ENCODE measurements around the gene ZC3H12C. TPM values are rescaled to one million over a fixed set of nuclear protein-coding genes. Genes with fewer than 3 reads are reported as not detected.
A peak's percentile ranks its signal among the peaks of the same experiment; 100 is the strongest.
"Not testable (repeated sequence)": the region's sequence is repeated elsewhere in the genome, so short reads cannot be mapped to it uniquely, and the experiment has no call there.

Gene ZC3H12C
- total and polyA plus RNA-seq, 8 donors: 1.5 to 9.5 (median 4.1) TPM

DNA sequence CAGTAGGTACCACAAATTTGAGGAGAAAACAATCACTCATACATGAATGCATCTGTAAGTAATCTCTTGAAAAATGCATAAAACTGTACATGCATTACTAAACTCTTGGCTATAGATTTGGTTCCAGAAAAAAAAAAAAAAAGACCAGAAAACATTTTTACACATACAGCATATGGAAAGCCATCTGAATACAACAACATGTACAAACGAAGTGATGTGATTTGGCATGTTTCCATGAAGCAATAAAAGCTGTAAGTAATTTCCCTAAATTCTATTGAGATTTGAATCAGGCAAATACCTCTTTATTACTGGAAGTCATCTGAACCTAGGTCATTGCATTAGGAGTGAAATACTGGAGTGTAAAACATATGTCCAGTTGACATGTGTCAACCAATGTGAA lies 31.9 kb upstream of the ZC3H12C start:
- no peak overlapping the region for H3K4me3 ChIP-seq
- no peak overlapping the region for H3K27ac ChIP-seq
- intact Hi-C loops (cut with DNase I): no loop called here
- FAIRE-seq (no peak), DNase-seq (no peak), ATAC-seq (no peak)
- H3K27me3 ChIP-seq: no peaks in the 10 kb centered on the region
- WGBS, 2 donors: 62 to 81% methylated on average over 1 of the region's 1 CpG
- peaks cover 0 to 2% (median 0%) of the 10 kb centered on the region in 3 donors for H3K4me1 ChIP-seq
- TF ChIP-seq, protein P1, sequence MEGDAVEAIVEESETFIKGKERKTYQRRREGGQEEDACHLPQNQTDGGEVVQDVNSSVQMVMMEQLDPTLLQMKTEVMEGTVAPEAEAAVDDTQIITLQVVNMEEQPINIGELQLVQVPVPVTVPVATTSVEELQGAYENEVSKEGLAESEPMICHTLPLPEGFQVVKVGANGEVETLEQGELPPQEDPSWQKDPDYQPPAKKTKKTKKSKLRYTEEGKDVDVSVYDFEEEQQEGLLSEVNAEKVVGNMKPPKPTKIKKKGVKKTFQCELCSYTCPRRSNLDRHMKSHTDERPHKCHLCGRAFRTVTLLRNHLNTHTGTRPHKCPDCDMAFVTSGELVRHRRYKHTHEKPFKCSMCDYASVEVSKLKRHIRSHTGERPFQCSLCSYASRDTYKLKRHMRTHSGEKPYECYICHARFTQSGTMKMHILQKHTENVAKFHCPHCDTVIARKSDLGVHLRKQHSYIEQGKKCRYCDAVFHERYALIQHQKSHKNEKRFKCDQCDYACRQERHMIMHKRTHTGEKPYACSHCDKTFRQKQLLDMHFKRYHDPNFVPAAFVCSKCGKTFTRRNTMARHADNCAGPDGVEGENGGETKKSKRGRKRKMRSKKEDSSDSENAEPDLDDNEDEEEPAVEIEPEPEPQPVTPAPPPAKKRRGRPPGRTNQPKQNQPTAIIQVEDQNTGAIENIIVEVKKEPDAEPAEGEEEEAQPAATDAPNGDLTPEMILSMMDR (IDR thresholded peaks at IDR 0.05): no peak
- H3K36me3 ChIP-seq: no peaks in the 10 kb centered on the region
- H3K9me3 ChIP-seq: no peaks in the 10 kb centered on the region

DNA sequence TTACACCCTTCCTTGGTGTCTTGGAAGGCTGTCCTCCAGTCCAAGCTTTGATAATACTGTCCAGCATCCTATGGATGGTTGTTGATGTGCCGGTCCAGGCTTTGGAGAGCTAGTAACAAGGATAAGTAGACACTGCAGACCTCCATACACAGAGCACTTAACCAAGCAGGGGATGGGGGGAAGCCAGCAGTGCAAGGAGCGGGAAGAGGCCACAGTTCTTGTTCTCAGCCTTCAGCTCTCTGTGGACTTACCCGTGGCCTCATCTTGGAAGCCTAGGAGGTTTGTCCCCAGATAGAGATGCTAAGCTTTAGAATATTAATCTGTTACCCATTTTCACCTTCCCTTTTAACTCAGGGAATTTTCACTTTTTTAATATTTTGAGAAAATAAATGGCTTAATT lies 30.9 kb upstream of the ZC3H12C start:
- no peak overlapping the region for H3K27ac ChIP-seq
- H3K36me3 ChIP-seq: no peaks in the 10 kb centered on the region
- intact Hi-C loops (cut with DNase I): no loop called here
- H3K9me3 ChIP-seq: no peaks in the 10 kb centered on the region
- peaks cover 0 to 2% (median 0%) of the 10 kb centered on the region in 3 donors for H3K4me1 ChIP-seq
- no peak overlapping the region for H3K4me3 ChIP-seq
- ATAC-seq: no peak
- TF ChIP-seq, protein P1 (IDR thresholded peaks at IDR 0.05): no peak
- H3K27me3 ChIP-seq: no peaks in the 10 kb centered on the region
- no peak for DNase-seq
- FAIRE-seq: no peak
- WGBS, 2 donors: 82 to 93% methylated on average over 3 of the region's 3 CpGs

DNA sequence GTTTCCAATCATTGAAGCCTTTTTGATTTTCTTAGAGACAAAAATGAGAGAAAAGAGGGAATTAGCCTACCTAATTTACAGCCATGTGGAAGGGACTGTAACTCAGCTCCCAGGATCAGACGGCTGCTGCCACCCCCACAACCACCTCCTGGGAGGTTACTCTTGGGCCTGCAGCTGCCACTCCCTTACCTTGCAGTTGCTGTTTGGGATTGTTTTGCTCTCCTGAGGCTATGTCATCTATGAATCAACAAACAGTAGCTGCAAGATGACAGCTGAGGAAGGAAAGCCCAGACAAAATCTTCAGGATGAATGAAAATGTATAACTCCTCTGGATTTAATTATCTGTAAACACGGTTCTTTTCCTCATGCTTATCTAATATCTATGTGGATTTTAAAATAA lies 28.0 kb upstream of the ZC3H12C start:
- H3K4me1 ChIP-seq: no peaks in the 10 kb centered on the region
- H3K27ac ChIP-seq: no peak overlapping the region
- H3K36me3 ChIP-seq: no peaks in the 10 kb centered on the region
- no peak for FAIRE-seq
- TF ChIP-seq, protein P1 (IDR thresholded peaks at IDR 0.05): no peak
- ATAC-seq: no peak
- H3K27me3 ChIP-seq: no peaks in the 10 kb centered on the region
- intact Hi-C loops (cut with DNase I): no loop called here
- no peak overlapping the region for H3K4me3 ChIP-seq
- DNase-seq: no peak
- WGBS, 2 donors: 58 to 65% methylated on average over 2 of the region's 2 CpGs
- H3K9me3 ChIP-seq: no peaks in the 10 kb centered on the region

DNA sequence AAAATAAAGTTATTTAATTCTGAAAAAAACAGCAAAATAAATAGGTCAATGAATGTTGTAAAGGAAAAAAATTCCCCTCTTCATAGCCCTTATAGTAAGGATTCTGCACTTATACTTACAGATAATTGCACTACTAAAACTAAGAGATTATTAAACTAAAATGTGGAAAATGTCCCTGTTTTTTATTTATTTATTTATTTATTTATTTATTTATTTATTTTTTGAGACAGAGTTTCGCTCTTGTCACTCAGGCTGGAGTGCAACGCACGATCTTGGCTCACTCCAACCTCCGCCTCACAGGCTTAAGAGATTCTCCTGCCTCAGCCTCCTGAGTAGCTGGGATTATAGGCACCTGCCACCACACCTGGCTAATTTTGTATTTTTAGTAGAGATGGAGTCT lies 25.2 kb upstream of the ZC3H12C start:
- 95 to 96% methylated on average over 4 of the region's 4 CpGs for WGBS, 2 donors
- not testable (repeated sequence) for H3K27ac ChIP-seq

DNA sequence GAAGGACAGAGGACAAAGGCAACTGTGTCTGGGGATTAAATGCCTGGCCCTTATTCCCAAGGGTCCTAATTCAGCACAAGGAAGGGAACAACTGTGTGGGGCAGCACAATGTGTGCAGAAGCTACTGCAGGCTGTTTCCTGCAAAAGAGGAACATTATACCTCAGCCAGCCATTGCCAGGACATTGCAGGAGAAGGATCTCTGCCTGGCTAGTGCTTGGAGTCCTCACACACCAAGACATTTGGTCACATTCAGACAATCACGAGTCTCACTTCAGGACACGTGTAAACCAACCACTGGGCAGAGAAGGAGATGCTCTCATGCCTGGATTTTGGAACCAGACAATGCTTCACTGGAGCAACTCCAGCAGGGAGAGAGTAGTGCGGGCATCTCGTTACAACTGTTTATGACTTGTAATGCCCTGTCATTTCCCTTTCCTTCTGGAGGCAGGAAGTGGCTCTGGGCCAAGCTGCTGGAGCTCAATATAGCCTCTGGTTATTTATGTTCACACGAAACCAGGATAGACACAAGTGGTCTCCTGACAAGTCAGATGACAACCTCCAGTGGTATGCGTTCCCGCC lies 23.9 kb upstream of the ZC3H12C start:
- Histone ChIP-seq H3K4me3 (no peak overlapping the region), H3K27ac (peak overlapping the region in 1 of 4 donors; percentile 6), H3K27me3 (no peaks in the 10 kb centered on the region), H3K9me3 (no peaks in the 10 kb centered on the region), H3K4me1 (no peaks in the 10 kb centered on the region), H3K36me3 (no peaks in the 10 kb centered on the region)
- ATAC-seq (peak in 2 of 4 donors; percentile 52 to 70), DNase-seq (peak in 1 of 6 donors; percentile 35), FAIRE-seq (no peak)
- intact Hi-C loops (cut with DNase I): no loop called here
- TF ChIP-seq, protein P1 (IDR thresholded peaks at IDR 0.05): no peak
- 58 to 62% methylated on average over 7 of the region's 7 CpGs for WGBS, 2 donors

More for the DNA sequence above, 25.2 kb upstream of the ZC3H12C start:
- intact Hi-C loops (cut with DNase I); H3K4me3 ChIP-seq; H3K4me1 ChIP-seq; H3K9me3 ChIP-seq; ATAC-seq; H3K27me3 ChIP-seq; H3K36me3 ChIP-seq; DNase-seq; FAIRE-seq: not testable (repeated sequence)
